Neural cell (in vitro differentiated cells): ENCODE measurements around the gene KIF23.

ENCODE experiments used
- CTCF ChIP-seq: fragments of 450-650 bp; IDR thresholded peaks from 2 replicates; pipeline ENCODE4 v1.5.1; 2014; ENCODE audit warnings: antibody characterized with exemption, mild to moderate bottlenecking, moderate library complexity; ENCODE audit not compliant: poor library complexity, severe bottlenecking
- EP300 ChIP-seq: fragments of 450-650 bp; conservative IDR thresholded peaks from 2 replicates; pipeline ENCODE4 v1.6.1; 2014; ENCODE audit warnings: antibody characterized with exemption, mild to moderate bottlenecking, moderate library complexity; ENCODE audit not compliant: poor library complexity, severe bottlenecking
- EZH2 ChIP-seq: fragments of 200-600, 300-800 bp; shearing (Covaris generic), sonication (generic); IDR thresholded peaks from 2 replicates; pipeline ENCODE4 v1.6.1; 2014; ENCODE audit warnings: antibody characterized with exemption, low read length, borderline replicate concordance, mild to moderate bottlenecking; ENCODE audit not compliant: insufficient read depth, poor library complexity, severe bottlenecking
- MXI1 ChIP-seq: fragments of 450-650 bp; conservative IDR thresholded peaks from 2 replicates; pipeline ENCODE4 v1.6.1; 2014; ENCODE audit warnings: antibody characterized with exemption, mild to moderate bottlenecking; ENCODE audit not compliant: poor library complexity, severe bottlenecking
- POLR2AphosphoS5 ChIP-seq: IDR thresholded peaks from 2 replicates; pipeline ENCODE4 v1.6.1; 2012
- RAD21 ChIP-seq: fragments of 450-650 bp; conservative IDR thresholded peaks from 2 replicates; pipeline ENCODE4 v1.6.1; 2014; ENCODE audit warnings: antibody characterized with exemption, mild to moderate bottlenecking, moderate library complexity
- REST ChIP-seq: IDR thresholded peaks from 2 replicates; pipeline ENCODE4 v1.6.1; 2012; ENCODE audit warnings: borderline replicate concordance

GRCh38 chr15:69424001-69424400 lies 9.9 kb downstream of the KIF23 start:
- TF ChIP-seq REST (no peak), MXI1 (no peak), RAD21 (no peak), CTCF (no peak), POLR2AphosphoS5 (no peak), EP300 (no peak), EZH2 (no peak)
